ENCODE measurements around the gene HLA-B.

HLA-B gene

DNA sequence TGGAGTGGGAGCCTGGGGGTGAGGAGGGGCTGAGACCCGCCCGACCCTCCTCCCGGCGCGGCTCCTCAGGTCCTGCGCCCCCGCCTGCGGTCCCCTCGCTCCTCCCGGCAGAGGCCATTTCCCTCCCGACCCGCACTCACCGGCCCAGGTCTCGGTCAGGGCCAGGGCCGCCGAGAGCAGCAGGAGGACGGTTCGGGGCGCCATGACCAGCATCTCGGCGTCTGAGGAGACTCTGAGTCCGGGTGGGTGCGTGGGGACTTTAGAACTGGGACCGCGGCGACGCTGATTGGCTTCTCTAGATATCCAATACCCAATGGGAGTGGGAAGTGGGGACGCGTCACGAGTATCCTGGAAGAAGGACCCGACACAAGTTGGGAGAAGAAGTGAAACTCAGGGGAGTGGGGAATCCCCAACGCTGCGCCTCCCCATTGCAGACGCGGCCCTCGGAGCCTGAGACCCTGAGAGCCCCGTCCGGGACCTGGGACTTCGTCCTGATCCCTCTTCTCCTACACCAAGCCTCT is at the start of gene HLA-B:
HLA-B (minus strand) TSS at position 234 of the 521 bp plus-strand sequence; CDS start at position 213, 21 bp downstream.
- peak; percentile 97 for ATAC-seq
- TF ChIP-seq ZC3H10 (CRISPR knock-in tag; IDR thresholded peaks at IDR 0.05): no peak
- no peak for TF ChIP-seq ISL1 (CRISPR knock-in tag; IDR thresholded peaks at IDR 0.05)
- TF ChIP-seq, protein P1, sequence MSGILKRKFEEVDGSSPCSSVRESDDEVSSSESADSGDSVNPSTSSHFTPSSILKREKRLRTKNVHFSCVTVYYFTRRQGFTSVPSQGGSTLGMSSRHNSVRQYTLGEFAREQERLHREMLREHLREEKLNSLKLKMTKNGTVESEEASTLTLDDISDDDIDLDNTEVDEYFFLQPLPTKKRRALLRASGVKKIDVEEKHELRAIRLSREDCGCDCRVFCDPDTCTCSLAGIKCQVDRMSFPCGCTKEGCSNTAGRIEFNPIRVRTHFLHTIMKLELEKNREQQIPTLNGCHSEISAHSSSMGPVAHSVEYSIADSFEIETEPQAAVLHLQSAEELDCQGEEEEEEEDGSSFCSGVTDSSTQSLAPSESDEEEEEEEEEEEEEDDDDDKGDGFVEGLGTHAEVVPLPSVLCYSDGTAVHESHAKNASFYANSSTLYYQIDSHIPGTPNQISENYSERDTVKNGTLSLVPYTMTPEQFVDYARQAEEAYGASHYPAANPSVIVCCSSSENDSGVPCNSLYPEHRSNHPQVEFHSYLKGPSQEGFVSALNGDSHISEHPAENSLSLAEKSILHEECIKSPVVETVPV (CRISPR knock-in tag; IDR thresholded peaks at IDR 0.05): no peak
- no peak for TF ChIP-seq GLIS3 (CRISPR knock-in tag; IDR thresholded peaks at IDR 0.05)
- TF ChIP-seq, protein P2, sequence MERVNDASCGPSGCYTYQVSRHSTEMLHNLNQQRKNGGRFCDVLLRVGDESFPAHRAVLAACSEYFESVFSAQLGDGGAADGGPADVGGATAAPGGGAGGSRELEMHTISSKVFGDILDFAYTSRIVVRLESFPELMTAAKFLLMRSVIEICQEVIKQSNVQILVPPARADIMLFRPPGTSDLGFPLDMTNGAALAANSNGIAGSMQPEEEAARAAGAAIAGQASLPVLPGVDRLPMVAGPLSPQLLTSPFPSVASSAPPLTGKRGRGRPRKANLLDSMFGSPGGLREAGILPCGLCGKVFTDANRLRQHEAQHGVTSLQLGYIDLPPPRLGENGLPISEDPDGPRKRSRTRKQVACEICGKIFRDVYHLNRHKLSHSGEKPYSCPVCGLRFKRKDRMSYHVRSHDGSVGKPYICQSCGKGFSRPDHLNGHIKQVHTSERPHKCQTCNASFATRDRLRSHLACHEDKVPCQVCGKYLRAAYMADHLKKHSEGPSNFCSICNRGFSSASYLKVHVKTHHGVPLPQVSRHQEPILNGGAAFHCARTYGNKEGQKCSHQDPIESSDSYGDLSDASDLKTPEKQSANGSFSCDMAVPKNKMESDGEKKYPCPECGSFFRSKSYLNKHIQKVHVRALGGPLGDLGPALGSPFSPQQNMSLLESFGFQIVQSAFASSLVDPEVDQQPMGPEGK (CRISPR knock-in tag; IDR thresholded peaks at IDR 0.05; ENCODE audit: borderline replicate concordance): no peak
- no peak for TF ChIP-seq ZFP30 (CRISPR knock-in tag; IDR thresholded peaks at IDR 0.05)
- no peak for TF ChIP-seq OSR1 (CRISPR knock-in tag; IDR thresholded peaks at IDR 0.05)
- no peak for TF ChIP-seq TCF4 (CRISPR knock-in tag; IDR thresholded peaks at IDR 0.05; ENCODE audit: borderline replicate concordance)
- no peak for TF ChIP-seq ZNF565 (CRISPR knock-in tag; conservative IDR thresholded peaks at IDR 0.05; ENCODE audit: low read depth)
- TF ChIP-seq ESRRG (CRISPR knock-in tag; IDR thresholded peaks at IDR 0.05): no peak
- no peak for TF ChIP-seq PPARA (CRISPR knock-in tag; IDR thresholded peaks at IDR 0.05; ENCODE audit: borderline replicate concordance)
- TF ChIP-seq CSDC2 (CRISPR knock-in tag; IDR thresholded peaks at IDR 0.05): no peak
- TF ChIP-seq, protein P3, sequence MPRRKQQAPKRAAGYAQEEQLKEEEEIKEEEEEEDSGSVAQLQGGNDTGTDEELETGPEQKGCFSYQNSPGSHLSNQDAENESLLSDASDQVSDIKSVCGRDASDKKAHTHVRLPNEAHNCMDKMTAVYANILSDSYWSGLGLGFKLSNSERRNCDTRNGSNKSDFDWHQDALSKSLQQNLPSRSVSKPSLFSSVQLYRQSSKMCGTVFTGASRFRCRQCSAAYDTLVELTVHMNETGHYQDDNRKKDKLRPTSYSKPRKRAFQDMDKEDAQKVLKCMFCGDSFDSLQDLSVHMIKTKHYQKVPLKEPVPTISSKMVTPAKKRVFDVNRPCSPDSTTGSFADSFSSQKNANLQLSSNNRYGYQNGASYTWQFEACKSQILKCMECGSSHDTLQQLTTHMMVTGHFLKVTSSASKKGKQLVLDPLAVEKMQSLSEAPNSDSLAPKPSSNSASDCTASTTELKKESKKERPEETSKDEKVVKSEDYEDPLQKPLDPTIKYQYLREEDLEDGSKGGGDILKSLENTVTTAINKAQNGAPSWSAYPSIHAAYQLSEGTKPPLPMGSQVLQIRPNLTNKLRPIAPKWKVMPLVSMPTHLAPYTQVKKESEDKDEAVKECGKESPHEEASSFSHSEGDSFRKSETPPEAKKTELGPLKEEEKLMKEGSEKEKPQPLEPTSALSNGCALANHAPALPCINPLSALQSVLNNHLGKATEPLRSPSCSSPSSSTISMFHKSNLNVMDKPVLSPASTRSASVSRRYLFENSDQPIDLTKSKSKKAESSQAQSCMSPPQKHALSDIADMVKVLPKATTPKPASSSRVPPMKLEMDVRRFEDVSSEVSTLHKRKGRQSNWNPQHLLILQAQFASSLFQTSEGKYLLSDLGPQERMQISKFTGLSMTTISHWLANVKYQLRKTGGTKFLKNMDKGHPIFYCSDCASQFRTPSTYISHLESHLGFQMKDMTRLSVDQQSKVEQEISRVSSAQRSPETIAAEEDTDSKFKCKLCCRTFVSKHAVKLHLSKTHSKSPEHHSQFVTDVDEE (CRISPR knock-in tag; IDR thresholded peaks at IDR 0.05): no peak
- TF ChIP-seq ZFP3 (CRISPR knock-in tag; IDR thresholded peaks at IDR 0.05): no peak
- TF ChIP-seq ZNF8 (CRISPR knock-in tag; IDR thresholded peaks at IDR 0.05): no peak

DNA sequence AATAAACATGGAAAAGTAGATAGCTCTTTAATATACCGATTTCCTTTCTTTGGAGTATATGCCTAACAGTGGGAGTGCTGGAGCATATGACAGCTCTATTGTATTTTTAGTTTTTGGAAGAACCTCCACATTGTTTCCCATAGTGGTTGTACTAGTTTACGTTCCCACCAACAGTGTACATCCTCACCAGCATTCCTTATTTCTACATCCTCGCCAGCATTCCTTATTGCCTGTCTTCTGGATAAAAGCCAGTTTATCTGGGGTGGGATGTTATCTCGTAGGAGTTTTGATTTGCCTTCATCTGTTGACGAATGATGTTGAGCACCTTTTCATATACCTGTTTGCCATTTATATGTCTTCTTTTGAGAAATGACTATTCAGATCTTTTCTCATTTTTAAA is 49.0 kb upstream of the HLA-B start:
- ATAC-seq: no peak
- no peak for TF ChIP-seq GLIS3 (CRISPR knock-in tag; IDR thresholded peaks at IDR 0.05)
- TF ChIP-seq ESRRG (CRISPR knock-in tag; IDR thresholded peaks at IDR 0.05): no peak

DNA sequence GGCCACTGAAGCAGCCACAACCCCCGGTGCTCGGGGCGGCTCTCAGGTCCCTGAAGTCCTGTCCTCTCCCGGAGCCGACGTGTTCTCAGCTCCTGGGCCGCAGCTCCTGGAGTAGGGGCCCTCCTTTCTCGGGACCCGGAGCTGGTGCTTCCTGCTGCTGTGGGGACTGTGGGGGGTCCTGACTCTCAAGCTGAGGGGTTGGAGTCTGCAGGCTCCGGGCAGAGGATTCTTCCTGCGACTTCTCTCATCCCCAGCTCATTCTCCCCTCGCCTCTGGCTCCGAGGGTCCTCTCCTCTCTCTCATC is 47.0 kb upstream of the HLA-B start:
- peak; percentile 0; the same call in 1 of the 3 replicates for ATAC-seq

DNA sequence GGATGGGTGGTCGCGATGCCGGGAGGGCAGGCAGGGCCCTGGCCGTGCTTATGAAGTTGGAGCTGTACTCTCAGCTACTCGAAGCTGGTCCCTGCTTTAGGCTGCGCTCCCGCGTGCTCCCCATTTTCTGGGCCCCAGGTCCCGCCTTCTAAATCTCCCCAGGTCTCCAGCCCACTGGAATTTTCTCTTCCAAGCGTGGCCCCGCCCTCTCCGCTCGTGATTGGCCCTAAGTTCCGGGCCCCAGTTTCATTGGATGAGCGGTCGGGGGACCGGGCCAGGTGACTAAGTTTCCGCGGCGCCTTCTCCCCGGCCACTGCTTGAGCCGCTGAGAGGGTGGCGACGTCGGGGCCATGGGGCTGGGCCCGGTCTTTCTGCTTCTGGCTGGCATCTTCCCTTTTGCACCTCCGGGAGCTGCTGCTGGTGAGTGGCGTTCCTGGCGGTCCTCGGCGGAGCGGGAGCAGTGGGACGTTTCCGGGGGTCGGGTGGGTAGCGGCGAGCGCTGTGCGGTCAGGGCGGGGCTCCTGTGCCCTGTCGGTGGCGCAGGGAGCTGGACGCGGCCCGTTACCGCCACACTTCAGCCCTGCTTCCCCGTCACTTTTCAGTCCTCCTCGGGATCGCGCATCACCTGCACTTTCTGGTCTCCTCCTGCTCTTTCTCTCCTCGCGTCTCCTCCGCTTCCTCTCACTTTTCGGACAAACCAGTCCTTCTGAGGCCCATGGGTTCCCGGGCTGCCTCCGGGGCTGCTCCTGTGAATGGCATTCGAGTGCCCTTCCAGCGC is 46.5 kb upstream of the HLA-B start, which contains the start of gene MICA:
MICA (plus strand) TSS at position 313 of the 778 bp plus-strand sequence; CDS start at position 351, 38 bp downstream.
- TF ChIP-seq, protein P4, sequence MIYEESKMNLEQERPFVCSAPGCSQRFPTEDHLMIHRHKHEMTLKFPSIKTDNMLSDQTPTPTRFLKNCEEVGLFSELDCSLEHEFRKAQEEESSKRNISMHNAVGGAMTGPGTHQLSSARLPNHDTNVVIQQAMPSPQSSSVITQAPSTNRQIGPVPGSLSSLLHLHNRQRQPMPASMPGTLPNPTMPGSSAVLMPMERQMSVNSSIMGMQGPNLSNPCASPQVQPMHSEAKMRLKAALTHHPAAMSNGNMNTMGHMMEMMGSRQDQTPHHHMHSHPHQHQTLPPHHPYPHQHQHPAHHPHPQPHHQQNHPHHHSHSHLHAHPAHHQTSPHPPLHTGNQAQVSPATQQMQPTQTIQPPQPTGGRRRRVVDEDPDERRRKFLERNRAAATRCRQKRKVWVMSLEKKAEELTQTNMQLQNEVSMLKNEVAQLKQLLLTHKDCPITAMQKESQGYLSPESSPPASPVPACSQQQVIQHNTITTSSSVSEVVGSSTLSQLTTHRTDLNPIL (CRISPR knock-in tag; IDR thresholded peaks at IDR 0.05; ENCODE audit: low read depth): no peak
- TF ChIP-seq ZFP3 (CRISPR knock-in tag; IDR thresholded peaks at IDR 0.05): no peak
- no peak for TF ChIP-seq PPARA (CRISPR knock-in tag; IDR thresholded peaks at IDR 0.05; ENCODE audit: borderline replicate concordance)
- TF ChIP-seq, protein P5, sequence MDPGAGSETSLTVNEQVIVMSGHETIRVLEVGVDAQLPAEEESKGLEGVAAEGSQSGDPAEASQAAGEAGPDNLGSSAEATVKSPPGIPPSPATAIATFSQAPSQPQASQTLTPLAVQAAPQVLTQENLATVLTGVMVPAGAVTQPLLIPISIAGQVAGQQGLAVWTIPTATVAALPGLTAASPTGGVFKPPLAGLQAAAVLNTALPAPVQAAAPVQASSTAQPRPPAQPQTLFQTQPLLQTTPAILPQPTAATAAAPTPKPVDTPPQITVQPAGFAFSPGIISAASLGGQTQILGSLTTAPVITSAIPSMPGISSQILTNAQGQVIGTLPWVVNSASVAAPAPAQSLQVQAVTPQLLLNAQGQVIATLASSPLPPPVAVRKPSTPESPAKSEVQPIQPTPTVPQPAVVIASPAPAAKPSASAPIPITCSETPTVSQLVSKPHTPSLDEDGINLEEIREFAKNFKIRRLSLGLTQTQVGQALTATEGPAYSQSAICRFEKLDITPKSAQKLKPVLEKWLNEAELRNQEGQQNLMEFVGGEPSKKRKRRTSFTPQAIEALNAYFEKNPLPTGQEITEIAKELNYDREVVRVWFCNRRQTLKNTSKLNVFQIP (CRISPR knock-in tag; IDR thresholded peaks at IDR 0.05; ENCODE audit: borderline replicate concordance, low read depth): no peak
- TF ChIP-seq OSR1 (CRISPR knock-in tag; IDR thresholded peaks at IDR 0.05): no peak
- TF ChIP-seq, protein P1 (CRISPR knock-in tag; IDR thresholded peaks at IDR 0.05): no peak
- peak; percentile 68 for ATAC-seq

All from SK-N-SH treated with all-trans-retinoic acid at 6 μM for 48 hours (cell line).